Stimulated activated CD8-positive, alpha-beta memory T cell treated with anti-CD3 and anti-CD28 coated beads, Interleukin-7, amount 100 ng/mL, for 24 hours (primary cell): ENCODE data around the gene CADPS2.

Source experiments
- DNase-seq: peaks from one replicate; pipeline ENCODE4 v3.0.0-alpha.2; 2020; ENCODE audit warnings: low read depth

Gene CADPS2

GRCh38 chr7:122521767-122522166 lies 364.5 kb downstream of the CADPS2 start:
- no peak for DNase-seq

- DNase-seq: no peak
These were observed 365.2 kb downstream of the CADPS2 start for GRCh38 chr7:122520971-122521555.

GRCh38 chr7:122518488-122518887 lies 367.8 kb downstream of the CADPS2 start:
- no peak for DNase-seq

- no peak for DNase-seq
These were observed 368.7 kb downstream of the CADPS2 start for GRCh38 chr7:122517576-122517975.

GRCh38 chr7:122515404-122515803 lies 370.9 kb downstream of the CADPS2 start:
- no peak for DNase-seq

- DNase-seq: no peak
These were observed 375.0 kb downstream of the CADPS2 start for GRCh38 chr7:122511268-122511667.

GRCh38 chr7:122507591-122507990 lies 378.7 kb downstream of the CADPS2 start:
- no peak for DNase-seq

GRCh38 chr7:122492007-122492406 lies 394.3 kb downstream of the CADPS2 start:
- no peak for DNase-seq

GRCh38 chr7:122488241-122488640 lies 398.0 kb downstream of the CADPS2 start:
- DNase-seq: no peak

GRCh38 chr7:122487131-122487530 lies 399.1 kb downstream of the CADPS2 start:
- DNase-seq: no peak

- DNase-seq: no peak
These were observed 400.4 kb downstream of the CADPS2 start for GRCh38 chr7:122485856-122486255.

- no peak for DNase-seq
These were observed 404.0 kb downstream of the CADPS2 start for GRCh38 chr7:122482212-122482611.

GRCh38 chr7:122470859-122471258 lies 415.4 kb downstream of the CADPS2 start:
- DNase-seq: no peak

- no peak for DNase-seq
These were observed 417.3 kb downstream of the CADPS2 start for GRCh38 chr7:122468945-122469344.

- no peak for DNase-seq
These were observed 418.4 kb downstream of the CADPS2 start for GRCh38 chr7:122467661-122468449.

- DNase-seq: no peak
These were observed 421.0 kb downstream of the CADPS2 start for GRCh38 chr7:122465296-122465695.

GRCh38 chr7:122463631-122464030 lies 422.6 kb downstream of the CADPS2 start:
- DNase-seq: no peak

- no peak for DNase-seq
These were observed 425.3 kb downstream of the CADPS2 start for GRCh38 chr7:122460936-122461335.

GRCh38 chr7:122457969-122458368 lies 428.3 kb downstream of the CADPS2 start:
- DNase-seq: no peak

- no peak for DNase-seq
These were observed 428.9 kb downstream of the CADPS2 start for GRCh38 chr7:122457325-122457724.

- DNase-seq: no peak
These were observed 431.3 kb downstream of the CADPS2 start for GRCh38 chr7:122454776-122455507.

GRCh38 chr7:122453432-122453831 lies 432.8 kb downstream of the CADPS2 start:
- no peak for DNase-seq
